Liver (tissue), 9 donors: ENCODE measurements around the gene TARS1. TPM values are rescaled to one million over a fixed set of nuclear protein-coding genes. Genes with fewer than 3 reads are reported as not detected.

Source experiments
- DNase-seq: peaks from one replicate; pipeline ENCODE4 v3.0.0-alpha.2; 2017; ENCODE audit warnings: low spot score
- H3K27ac ChIP-seq, 2 donors: one replicate each; pipeline ENCODE4 v1.7.0; 2013; ENCODE audit warnings: inconsistent platforms in 2 of 2, low read length in 2 of 2, control low read depth in 1 of 2, low read depth in 1 of 2, mild to moderate bottlenecking in 1 of 2
- H3K27me3 ChIP-seq, 4 donors: one replicate each; pipeline versions ENCODE4 v1.6.1 to v1.7.0; 2013; ENCODE audit warnings: low read length in 3 of 4, inconsistent platforms in 1 of 4, mild to moderate bottlenecking in 1 of 4, moderate library complexity in 1 of 4; ENCODE audit not compliant: control insufficient read depth in 4 of 4, insufficient read depth in 4 of 4
- H3K36me3 ChIP-seq, 4 donors: one replicate each; pipeline versions ENCODE4 v1.6.1 to v1.7.0; 2013; ENCODE audit warnings: low read length in 3 of 4, mild to moderate bottlenecking in 3 of 4, low read depth in 1 of 4, moderate library complexity in 1 of 4; ENCODE audit not compliant: control insufficient read depth in 4 of 4, insufficient read depth in 3 of 4
- H3K4me1 ChIP-seq, 4 donors: one replicate each; pipeline versions ENCODE4 v1.6.1 to v1.7.0; 2013; ENCODE audit warnings: low read length in 3 of 4, mild to moderate bottlenecking in 3 of 4, moderate library complexity in 1 of 4; ENCODE audit not compliant: control insufficient read depth in 4 of 4, insufficient read depth in 4 of 4
- H3K4me3 ChIP-seq, 3 donors: one replicate each; pipeline versions ENCODE4 v1.6.1 to v1.7.0; 2013; ENCODE audit warnings: low read length in 3 of 3, control low read depth in 1 of 3, low read depth in 1 of 3, mild to moderate bottlenecking in 1 of 3
- H3K9ac ChIP-seq, 2 donors: one replicate each; pipeline ENCODE4 v1.7.0; 2013; ENCODE audit warnings: low read length in 2 of 2, mild to moderate bottlenecking in 2 of 2, moderate library complexity in 2 of 2, control low read depth in 1 of 2, low read depth in 1 of 2
- H3K9me3 ChIP-seq, 4 donors: one replicate each; pipeline versions ENCODE4 v1.6.1 to v1.7.0; 2013; ENCODE audit warnings: low read length in 3 of 4; ENCODE audit not compliant: control insufficient read depth in 4 of 4
- ATF3 ChIP-seq: IDR thresholded peaks from 2 replicates; pipeline ENCODE4 v1.6.1; 2016; ENCODE audit warnings: antibody characterized with exemption
- CTCF ChIP-seq: fragments of 150-350 bp; IDR thresholded peaks from 2 replicates; pipeline ENCODE4 v1.5.1; 2017; ENCODE audit warnings: improper control_type of control experiment, low read depth, low read length; ENCODE audit not compliant: missing input control
- EGR1 ChIP-seq, 2 donors: IDR thresholded peaks; 2 replicates each; pipeline ENCODE4 v1.6.1; 2016 to 2018; ENCODE audit warnings: antibody characterized with exemption in 2 of 2, low read depth in 2 of 2
- FOXA1 ChIP-seq: IDR thresholded peaks from 2 replicates; pipeline ENCODE4 v1.6.1; 2016; ENCODE audit warnings: antibody characterized with exemption
- FOXA2 ChIP-seq: IDR thresholded peaks from 2 replicates; pipeline ENCODE4 v1.6.1; 2016; ENCODE audit warnings: antibody characterized with exemption
- GABPA ChIP-seq, 2 donors: IDR thresholded peaks in 1 of 2; conservative IDR thresholded peaks in 1 of 2; 2 replicates each; pipeline ENCODE4 v1.6.1; 2016; ENCODE audit warnings: antibody characterized with exemption in 2 of 2, mild to moderate bottlenecking in 1 of 2, moderate library complexity in 1 of 2
- HNF4A ChIP-seq, 2 donors: conservative IDR thresholded peaks; 2 replicates each; pipeline ENCODE4 v1.6.1; 2016; ENCODE audit warnings: antibody characterized with exemption in 2 of 2, mild to moderate bottlenecking in 2 of 2
- HNF4G ChIP-seq: IDR thresholded peaks from 2 replicates; pipeline ENCODE4 v1.6.1; 2016; ENCODE audit warnings: antibody characterized with exemption
- JUND ChIP-seq, 2 donors: IDR thresholded peaks; 2 replicates each; pipeline ENCODE4 v1.6.1; 2016; ENCODE audit warnings: antibody characterized with exemption in 2 of 2
- MAX ChIP-seq: IDR thresholded peaks from 2 replicates; pipeline ENCODE4 v1.6.1; 2016; ENCODE audit warnings: antibody characterized with exemption
- NR2F2 ChIP-seq: IDR thresholded peaks from 2 replicates; pipeline ENCODE4 v1.6.1; 2016; ENCODE audit warnings: antibody characterized with exemption
- RAD21 ChIP-seq, 2 donors: IDR thresholded peaks; 2 replicates each; pipeline ENCODE4 v1.6.1; 2016; ENCODE audit warnings: antibody characterized with exemption in 2 of 2, mild to moderate bottlenecking in 2 of 2
- REST ChIP-seq: IDR thresholded peaks from 2 replicates; pipeline ENCODE4 v1.6.1; 2016; ENCODE audit warnings: antibody characterized with exemption, mild to moderate bottlenecking
- RXRA ChIP-seq, 2 donors: IDR thresholded peaks; 2 replicates each; pipeline ENCODE4 v1.6.1; 2017 to 2018; ENCODE audit warnings: antibody characterized with exemption in 2 of 2, mild to moderate bottlenecking in 1 of 2
- TAF1 ChIP-seq: conservative IDR thresholded peaks from 2 replicates; pipeline ENCODE4 v1.6.1; 2016; ENCODE audit warnings: antibody characterized with exemption, mild to moderate bottlenecking
- YY1 ChIP-seq: IDR thresholded peaks from 2 replicates; pipeline ENCODE4 v1.6.1; 2016; ENCODE audit warnings: antibody characterized with exemption, mild to moderate bottlenecking
- ZBTB33 ChIP-seq: IDR thresholded peaks from 2 replicates; pipeline ENCODE4 v1.6.1; 2016; ENCODE audit warnings: antibody characterized with exemption
- WGBS: extraction: QIAGEN DNeasy Blood & Tissue Kit; methylation state at CpG from one replicate; pipeline ENCODE4 v1.1.7; 2013; 5-methylcytosine and 5-hydroxymethylcytosine counted together
- polyA plus RNA-seq, 2 donors: library from polyadenylated mRNA; stranded (reverse) in 1 of 2; unstranded in 1 of 2; fragments of 200-250 nt in 1 of 2; fragments of >200 nt in 1 of 2; fragmentation: Nextera tagmentation in 1 of 2; extraction: Ambion mirVana in 1 of 2; gene quantifications; one replicate each; pipeline versions ENCODE4 v1.2.1 to v1.2.3, GENCODE V29; 2013 to 2015
- total RNA-seq, 2 donors: library from RNA; depleted of rRNA; stranded (reverse); fragments of >200 nt; gene quantifications; one replicate each; pipeline ENCODE4 v1.2.3, GENCODE V29; 2014
- donor health status: healthy.
- donor health status: healthy.
- donor health status: healthy.
- donor health status: healthy.
- donor health status: healthy.

TARS1 gene
- total and polyA plus RNA-seq, 4 donors: 69.1 to 101 (median 93.2) TPM

GRCh38 chr5:33491941-33492340, 51.2 kb downstream of the TARS1 start:
- Histone ChIP-seq H3K9ac (no peak overlapping the region), H3K9me3 (no peaks in the 10 kb centered on the region), H3K4me3 (no peak overlapping the region), H3K27ac (no peak overlapping the region), H3K27me3 (no peaks in the 10 kb centered on the region), H3K36me3 (no peaks in the 10 kb centered on the region), H3K4me1 (no peaks in the 10 kb centered on the region)
- TF ChIP-seq EGR1 (IDR thresholded peaks at IDR 0.05; ENCODE audit: low read depth in 2 of 2): no peak
- no peak for DNase-seq

GRCh38 chr5:33494466-33494865, 53.7 kb downstream of the TARS1 start:
- no peak for DNase-seq
- WGBS: 54% methylated on average over 1 of the region's 1 CpG

GRCh38 chr5:33501260-33501659, 60.5 kb downstream of the TARS1 start:
- H3K9me3 ChIP-seq: no peaks in the 10 kb centered on the region
- WGBS: 94% methylated on average over 4 of the region's 4 CpGs
- H3K4me3 ChIP-seq: no peak overlapping the region
- H3K4me1 ChIP-seq: no peaks in the 10 kb centered on the region
- no peak overlapping the region for H3K9ac ChIP-seq
- H3K27ac ChIP-seq: no peak overlapping the region
- no peak for DNase-seq
- no peaks in the 10 kb centered on the region for H3K36me3 ChIP-seq
- H3K27me3 ChIP-seq: no peaks in the 10 kb centered on the region
- TF ChIP-seq RAD21 (IDR thresholded peaks at IDR 0.05) (no peak), YY1 (no peak), NR2F2 (no peak), FOXA1 (no peak), HNF4G (no peak), TAF1 (no peak), MAX (no peak), FOXA2 (no peak), CTCF (no peak), REST (no peak), RXRA (IDR thresholded peaks at IDR 0.05) (no peak), JUND (IDR thresholded peaks at IDR 0.05) (no peak), ATF3 (no peak), ZBTB33 (no peak), HNF4A (conservative IDR thresholded peaks at IDR 0.05) (no peak), GABPA (IDR thresholded peaks at IDR 0.05 in 1 of 2, conservative IDR thresholded peaks at IDR 0.05 in 1 of 2) (no peak)

More at GRCh38 chr5:33494466-33494865, 53.7 kb downstream of the TARS1 start:
- Histone ChIP-seq H3K4me1 (no peaks in the 10 kb centered on the region), H3K4me3 (no peak overlapping the region), H3K9me3 (no peaks in the 10 kb centered on the region), H3K36me3 (no peaks in the 10 kb centered on the region), H3K27ac (no peak overlapping the region), H3K27me3 (no peaks in the 10 kb centered on the region), H3K9ac (no peak overlapping the region)
- TF ChIP-seq EGR1 (IDR thresholded peaks at IDR 0.05; ENCODE audit: low read depth in 2 of 2) (no peak), ZBTB33 (no peak), HNF4G (no peak)
